GM23338 (cell line): Measurements from ENCODE around the gene RIPOR3.

Experiments
- CTCF ChIP-seq, 2 experiments: fragments of 200-600 bp in 1 of 2; sonication (generic) in 1 of 2; conservative IDR thresholded peaks; 2 replicates each; pipeline versions ENCODE4 v1.5.1 to v1.6.1; 2016 to 2017; ENCODE audit warnings: antibody characterized with exemption in 2 of 2, low read depth in 2 of 2, mild to moderate bottlenecking in 2 of 2, moderate library complexity in 1 of 2
- EZH2phosphoT487 ChIP-seq: fragments of 200-600 bp; sonication (generic); IDR thresholded peaks from one replicate; pipeline ENCODE4 v1.8.1; 2018; ENCODE audit warnings: antibody characterized with exemption; ENCODE audit not compliant: unreplicated experiment

DNA sequence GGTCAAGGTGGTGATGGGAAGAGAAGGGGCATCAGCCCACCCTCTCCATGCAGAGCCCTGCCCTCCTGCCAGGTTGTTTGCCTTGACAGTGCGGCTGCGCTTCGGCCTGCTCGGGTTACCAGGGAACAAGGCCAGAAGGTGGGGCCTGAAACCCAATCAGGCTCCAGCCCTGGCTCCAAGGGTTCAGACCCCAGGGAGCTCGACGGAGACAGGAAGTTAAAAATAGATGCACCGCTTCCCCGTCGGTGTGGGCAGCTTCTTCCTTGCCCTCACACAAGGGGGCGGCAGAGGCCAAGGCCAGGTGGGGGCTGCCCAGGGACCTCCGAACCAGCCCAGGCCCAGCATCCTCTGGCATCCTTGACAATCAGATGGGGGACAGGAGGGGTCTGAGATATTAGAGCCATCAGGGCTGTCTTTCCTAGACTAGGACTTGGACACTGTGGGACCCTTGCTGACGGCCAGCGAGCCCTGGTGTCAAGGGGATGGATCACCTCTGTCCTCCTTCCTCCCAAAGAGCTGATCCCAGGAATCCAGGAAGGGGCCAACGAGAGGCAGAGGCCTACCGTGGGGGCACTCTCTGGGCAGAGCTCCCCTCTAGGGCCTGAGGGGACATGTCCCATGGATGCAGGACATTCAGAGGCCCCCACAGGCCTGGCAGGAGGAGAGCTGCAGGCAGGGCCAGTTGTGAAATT lies 65.2 kb downstream of the RIPOR3 start:
- TF ChIP-seq CTCF (conservative IDR thresholded peaks at IDR 0.05; ENCODE audit: low read depth in 2 of 2), result peak; percentile 75 to 97
- TF ChIP-seq EZH2phosphoT487, result no peak
